ENCODE results near the gene SF3B3.
A peak's percentile ranks its signal among the peaks of the same experiment; 100 is the strongest.
"Not testable (repeated sequence)": the region's sequence is repeated elsewhere in the genome, so short reads cannot be mapped to it uniquely, and the experiment has no call there.

The SF3B3 gene

DNA sequence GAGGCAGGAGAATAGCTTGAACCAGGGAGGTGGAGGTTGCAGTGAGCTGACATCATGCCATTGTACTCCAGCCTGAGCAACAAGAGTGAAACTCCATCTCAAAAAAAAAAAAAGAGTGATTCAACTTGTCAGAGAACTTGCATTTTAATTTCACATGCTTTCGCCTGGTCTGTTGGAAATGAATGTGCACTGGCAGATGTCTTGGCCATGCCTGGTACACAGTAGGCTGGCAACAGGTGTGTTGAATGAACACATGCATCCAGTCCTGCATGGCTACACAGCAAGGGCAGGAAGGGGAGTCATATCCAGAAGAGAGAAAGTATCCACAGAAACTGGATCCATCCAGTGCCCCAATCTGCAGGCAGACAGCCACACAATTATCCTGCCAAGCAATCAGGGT, 11.8 kb upstream of the SF3B3 start:
- no peak for DNase-seq (ENCODE audit: low read depth, low spot score)

DNA sequence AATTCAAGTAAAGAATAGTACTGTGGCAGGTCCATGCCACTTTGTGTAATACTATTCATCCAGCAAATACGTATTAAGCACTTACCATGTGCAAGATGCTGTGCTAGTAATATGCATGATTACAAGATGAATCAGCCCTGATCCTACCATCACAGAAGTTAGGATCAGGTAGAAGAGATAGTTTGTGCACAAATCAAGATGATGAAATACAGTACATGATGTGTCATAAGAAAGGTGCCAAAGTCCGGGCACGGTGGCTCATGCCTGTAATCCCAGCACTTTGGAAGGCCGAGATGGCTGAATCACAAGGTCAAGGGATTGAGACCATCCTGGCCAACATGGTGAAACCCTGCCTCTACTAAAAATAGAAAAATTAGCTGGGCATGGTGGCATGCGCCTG, 11.2 kb upstream of the SF3B3 start:
- DNase-seq (ENCODE audit: low read depth, low spot score) = no peak

DNA sequence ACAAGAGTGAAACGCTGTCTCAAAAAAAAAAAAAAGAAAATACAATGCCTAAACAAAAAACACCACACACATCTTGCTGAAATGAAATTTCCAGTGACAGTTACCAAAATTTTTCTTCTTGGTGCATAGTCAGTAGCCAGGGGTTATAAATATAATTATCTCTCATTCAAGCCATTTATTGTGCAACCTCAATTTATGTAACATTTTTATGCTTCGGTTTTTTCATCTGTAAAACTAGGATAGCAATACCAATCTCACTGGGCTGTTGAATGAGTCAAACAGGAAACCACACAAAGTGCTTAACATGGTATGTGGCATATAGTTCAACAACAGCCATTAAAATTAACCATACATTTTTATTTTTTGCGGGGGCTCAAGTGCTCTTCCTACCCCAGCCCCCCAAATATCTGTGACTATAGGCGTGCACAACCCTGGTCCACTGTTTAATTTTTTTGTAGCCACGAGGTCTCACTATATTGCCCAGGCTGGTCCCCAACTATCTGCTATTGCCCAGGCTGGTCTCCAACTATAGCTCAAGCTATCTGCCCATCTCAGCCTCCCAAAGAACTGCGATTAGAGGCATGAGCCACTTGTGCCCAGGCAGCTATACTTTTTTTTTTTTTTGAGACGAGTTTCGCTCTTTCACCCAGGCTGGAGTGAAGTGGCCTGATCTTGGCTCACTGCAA, 2.9 kb upstream of the SF3B3 start:
- no peak for DNase-seq (ENCODE audit: low read depth, low spot score)

DNA sequence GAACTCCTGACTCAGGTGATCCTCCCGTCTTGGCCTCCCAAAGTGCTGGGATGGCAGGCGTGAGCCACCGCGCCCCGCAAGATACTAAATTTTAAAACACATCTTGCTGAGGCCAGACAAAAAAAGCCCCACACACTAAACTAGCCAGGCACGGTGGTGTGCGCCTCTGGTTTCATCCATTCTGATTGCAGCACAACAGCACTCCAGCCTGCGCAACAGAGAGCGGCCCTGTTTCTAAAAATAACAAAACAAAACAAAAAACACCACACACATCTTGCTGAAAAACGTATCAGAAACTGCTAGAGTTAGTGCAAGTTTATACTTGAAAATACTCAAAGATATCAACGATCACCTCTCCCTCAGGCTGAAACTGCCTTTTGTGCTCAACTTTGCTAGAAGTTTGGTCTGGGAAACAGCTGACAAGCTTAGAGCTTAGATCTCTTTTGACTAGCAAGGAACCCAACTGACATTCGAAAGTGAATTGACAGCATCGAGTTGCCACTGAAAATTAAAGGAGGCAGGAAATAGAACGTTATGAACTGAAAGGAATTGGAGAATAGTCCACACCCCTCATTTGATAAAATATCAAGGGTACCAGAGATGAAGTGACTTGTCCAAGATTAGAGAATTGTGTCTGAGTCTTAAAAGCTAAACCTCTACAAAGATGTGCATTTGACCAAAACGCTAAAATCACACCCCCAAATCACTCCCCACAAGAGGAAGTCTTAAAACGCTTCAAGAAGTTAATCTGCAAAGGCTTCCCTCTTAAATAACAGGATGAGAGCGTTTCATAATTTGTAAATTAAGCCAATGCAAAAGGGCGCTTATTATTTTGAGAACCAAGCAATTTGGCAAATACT, 1.2 kb upstream of the SF3B3 start:
- no peak for DNase-seq (ENCODE audit: low read depth, low spot score)

DNA sequence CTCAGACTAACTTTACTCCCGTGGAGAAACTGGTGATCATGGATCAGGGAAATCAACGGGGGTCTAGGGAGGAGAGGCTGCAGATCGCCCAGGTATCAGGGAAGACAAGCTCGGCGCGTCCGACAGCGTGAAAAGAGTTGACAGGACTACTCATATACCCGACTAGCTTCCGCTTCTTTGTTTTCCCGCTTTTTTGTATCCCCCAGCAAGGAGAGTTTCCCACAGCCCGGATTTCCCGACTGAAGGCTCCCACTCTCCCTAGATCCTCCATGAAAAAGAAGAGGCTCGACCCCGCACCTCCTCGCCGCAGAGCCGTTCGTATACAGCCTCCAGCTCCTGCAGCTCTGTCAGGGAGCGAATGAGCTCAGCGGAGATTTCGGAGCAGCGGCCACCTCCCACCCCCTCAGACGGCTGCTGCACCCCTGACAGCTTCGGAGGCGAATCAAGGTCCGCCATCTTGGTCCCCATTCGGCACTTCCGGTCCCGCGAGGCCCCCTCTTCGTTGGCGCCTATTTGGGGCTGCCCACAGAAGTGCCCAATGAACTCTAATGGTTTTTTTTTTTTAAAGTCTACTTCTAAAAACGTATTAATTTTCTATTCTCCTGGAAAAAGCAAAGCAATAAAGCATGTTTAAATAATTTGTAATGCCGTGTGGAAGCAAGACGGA, 407 bp upstream of the SF3B3 start, which contains the start of gene COG4:
Gene COG4, minus strand, starts transcription at position 479 of the 667 bp plus-strand sequence. Its CDS starts 11 bp downstream, at position 468.
- DNase-seq (ENCODE audit: low read depth, low spot score) = peak; percentile 84

DNA sequence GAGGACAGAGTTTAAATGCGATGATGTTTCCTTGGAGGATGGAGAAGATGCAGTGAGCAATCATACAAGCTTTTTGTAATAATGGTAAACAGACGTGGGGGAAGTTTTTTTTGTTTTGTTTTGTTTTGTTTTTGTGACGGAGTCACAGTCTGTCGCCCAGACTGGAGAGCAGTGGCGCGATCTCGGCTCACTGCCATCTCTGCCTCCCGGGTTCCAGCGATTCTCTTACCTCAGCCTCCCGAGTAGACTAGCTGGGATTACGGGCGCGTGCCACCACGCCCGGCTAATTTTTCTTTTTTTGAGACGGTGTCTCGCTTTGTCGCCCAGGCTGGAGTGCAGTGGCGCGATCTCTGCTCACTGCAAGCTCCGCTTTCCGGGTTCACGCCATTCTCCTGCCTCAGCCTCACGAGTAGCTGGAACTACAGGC, 796 bp downstream of the SF3B3 start:
- DNase-seq (ENCODE audit: low read depth, low spot score) = not testable (repeated sequence)

DNA sequence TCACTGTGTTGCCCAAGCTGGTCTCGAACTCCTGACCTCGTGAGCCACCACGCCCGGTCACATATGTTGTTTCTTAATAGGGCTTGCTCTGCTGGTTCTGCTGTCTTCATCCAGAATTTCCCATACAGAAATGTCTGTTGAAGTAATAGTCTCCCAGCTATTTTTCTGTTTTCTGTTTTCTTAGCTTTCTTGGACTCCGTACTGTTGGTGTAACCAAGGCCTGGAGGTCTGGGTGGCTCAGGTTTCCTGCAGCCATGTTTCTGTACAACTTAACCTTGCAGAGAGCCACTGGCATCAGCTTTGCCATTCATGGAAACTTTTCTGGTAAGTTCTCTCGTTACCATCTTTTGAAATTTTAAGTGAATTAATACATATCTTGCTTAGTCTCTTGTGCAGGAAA, 2.8 kb downstream of the SF3B3 start:
- no peak for DNase-seq (ENCODE audit: low read depth, low spot score)

DNA sequence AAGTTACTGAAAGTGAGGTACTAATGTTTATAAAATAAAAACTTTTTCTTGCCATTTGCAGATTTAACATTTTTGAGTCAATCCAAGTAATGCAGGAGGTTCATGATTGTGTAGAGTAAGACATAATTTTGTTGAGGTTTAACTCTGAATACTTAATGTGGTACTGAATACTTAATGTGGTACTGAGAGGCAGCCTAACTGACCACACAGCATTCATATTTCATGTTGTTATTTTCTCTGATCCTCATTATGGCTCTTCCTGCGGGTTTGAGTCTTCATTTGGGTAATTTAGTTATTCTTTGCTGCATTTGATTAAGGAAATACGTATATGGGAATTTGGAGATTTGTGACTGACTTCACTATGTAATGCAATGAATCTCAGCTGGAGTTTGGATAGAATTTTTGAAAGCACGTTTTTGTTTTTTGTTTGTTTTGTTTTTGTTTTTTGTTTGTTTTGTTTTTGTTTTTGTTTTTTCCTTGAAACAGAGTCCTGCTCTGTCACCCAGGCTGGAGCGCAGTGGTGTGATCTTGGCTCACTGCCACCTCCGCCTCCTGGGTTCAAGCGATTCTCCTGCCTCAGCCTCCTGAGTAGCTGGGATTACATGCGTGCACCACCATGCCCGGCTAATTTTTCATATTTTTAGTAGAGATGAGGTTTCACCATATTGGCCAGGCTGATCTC, 3.8 kb downstream of the SF3B3 start:
- no peak for DNase-seq (ENCODE audit: low read depth, low spot score)

DNA sequence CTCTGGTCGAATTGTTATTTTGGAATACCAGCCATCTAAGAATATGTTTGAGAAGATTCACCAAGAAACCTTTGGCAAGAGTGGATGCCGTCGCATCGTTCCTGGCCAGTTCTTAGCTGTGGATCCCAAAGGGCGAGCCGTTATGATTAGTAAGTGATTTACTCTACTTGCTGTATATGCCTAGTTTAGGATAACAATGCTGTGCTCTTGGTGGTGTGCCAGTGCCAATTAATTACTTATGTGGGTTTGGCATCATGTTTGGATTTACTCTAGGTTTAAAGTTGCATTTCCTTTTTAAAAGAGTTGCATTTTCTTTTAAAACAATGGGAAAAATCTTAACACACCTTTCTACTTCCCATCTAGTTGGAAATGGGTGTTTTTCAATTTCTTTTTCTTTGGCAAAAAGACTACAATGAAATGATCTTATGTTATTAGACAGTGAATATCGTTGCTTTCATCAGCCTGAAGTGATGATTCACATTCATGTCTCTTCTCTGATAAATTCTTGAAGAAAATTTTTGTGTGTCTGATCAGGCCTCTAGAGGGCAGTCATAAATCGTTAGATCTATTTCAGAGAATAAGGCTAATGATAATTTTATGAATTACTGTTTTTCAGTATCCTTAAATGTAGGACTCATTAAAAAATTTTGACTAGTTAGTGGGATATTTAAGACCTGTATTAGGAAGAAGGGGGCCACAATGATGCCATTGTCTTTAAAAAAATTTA, 5.6 kb downstream of the SF3B3 start:
- DNase-seq (ENCODE audit: low read depth, low spot score) = no peak

DNA sequence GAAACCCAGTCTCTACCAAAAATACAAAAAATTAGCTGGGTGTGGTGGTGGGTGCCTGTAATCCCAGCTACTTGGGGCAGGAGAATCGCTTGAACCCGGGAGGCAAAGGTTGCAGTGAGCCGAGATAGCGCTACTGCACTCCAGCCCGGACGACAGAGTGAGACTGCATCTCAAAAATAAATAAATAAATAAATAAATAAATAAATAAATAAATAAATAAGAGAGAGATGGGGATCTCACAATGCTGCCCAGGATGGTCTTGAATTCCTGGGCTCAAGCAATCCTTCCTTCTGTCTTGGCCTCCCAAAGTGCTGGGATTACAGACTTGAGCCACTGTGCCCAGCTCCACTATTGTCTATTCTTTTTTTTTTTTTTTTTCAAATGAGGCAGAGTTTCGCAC, 6.3 kb downstream of the SF3B3 start:
- not testable (repeated sequence) for DNase-seq (ENCODE audit: low read depth, low spot score)

DNA sequence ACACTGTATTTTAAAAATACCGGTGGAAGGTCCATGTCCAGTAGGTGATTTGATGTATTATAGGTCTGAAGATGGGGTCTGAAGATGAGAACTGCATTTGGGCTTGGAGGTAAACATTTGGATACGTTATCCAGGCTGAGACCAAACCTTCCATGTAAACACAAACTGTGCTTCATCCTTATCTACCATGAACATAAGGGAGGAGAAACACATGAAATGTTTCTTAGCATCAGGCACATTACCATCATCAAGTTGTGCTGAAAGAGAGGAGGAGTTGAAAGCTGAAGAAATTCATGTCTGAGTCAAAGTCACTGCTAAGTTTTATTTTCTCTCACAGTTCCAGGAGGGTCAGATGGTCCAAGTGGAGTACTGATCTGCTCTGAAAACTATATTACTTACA, 11.4 kb downstream of the SF3B3 start:
- no peak for DNase-seq (ENCODE audit: low read depth, low spot score)

DNA sequence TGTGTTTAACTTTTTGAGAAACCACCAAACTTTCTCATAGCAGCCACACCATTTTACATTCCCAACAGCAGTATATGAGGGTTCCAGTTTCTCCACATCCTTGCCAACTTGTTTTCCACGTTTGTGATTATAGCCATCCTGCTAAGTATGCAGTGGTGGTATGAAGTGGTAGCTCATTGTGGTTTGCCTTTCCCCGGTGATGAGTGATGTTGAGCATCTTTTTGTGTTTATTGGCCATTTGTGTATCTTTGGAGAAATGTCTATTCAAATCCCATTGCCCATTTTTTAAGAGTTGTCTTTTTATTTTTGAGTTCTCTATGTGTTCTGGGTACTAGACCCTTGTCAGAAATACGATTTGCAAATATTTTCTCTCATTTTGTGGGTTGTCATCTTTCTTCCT, 17.4 kb downstream of the SF3B3 start:
- DNase-seq (ENCODE audit: low read depth, low spot score) = no peak

DNA sequence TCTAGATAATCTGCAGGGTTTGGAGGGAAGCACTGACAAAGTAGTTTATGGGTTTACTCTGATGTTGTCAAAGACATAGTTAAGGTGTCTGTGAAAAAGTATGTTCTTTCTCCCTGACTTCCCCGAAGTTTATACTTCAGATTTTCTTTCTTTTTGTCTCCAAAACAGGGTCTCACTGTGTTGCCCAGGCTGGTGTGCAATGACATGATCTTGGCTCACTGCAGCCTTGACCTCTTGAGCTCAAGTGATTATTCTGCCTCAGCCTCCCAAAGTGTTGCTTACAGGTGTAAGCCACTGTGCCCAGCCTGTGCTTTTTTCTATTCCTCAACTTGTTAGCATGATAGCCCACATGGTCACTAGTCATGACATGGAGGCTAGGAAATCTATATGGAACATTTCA, 20.9 kb downstream of the SF3B3 start:
- no peak for DNase-seq (ENCODE audit: low read depth, low spot score)

DNA sequence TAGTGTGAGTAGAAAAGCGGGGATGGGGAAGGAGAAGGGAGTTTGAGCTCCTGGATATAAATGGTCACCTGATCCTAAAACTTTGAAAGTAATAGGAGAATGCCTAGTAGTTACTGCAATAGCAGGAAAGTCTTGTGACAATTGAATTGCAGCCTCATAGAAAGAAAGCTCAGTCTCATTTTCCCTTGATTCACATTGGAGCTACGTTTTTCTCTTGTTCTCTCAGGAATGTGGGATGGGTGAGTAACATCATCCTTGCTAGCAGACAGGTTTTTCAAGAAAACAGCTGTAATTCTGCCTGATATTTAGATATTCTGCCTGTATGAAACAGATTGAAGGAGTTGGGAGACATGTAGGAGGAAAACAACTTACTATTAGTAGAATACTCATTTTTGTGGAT, 25.3 kb downstream of the SF3B3 start:
- DNase-seq (ENCODE audit: low read depth, low spot score) = no peak

DNA sequence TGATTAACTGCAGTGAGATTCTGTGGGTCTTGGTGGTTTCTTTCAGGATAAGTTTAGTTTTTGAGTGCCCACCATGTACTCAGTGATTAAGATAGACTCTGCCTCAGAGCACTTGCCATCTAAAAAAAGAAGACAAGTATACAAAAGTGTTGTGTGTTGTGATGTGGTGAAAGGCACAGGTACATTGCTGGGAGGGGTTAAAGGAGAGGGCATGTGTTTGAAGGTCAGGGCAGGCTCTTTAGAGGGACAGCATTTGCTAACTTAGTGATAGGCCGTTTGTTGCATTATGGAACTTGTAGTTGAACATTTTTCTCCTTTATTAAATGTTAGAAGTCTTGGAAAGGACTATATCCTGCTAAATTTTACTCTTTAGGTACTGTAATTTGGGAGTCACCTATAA, 26.5 kb downstream of the SF3B3 start:
- no peak for DNase-seq (ENCODE audit: low read depth, low spot score)

DNA sequence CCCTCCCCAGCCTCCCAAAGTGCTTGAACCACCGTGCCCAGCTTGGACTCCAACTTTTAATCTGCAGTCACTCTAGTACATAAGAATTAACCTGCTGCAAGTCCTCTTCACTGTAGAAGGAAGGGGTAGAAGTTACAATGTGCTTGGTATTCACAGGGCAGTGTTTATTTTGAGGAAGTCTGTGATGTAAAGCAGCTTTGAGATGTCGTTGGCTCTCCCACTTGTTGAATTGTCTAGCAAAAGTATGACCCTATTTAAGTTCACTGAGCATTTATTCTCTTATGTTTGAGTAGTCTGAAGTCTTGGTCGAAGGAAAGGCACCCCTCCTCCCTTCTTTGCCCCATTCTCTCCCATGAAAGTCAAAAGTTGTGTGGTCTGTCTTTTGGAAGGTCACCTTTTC, 28.2 kb downstream of the SF3B3 start:
- no peak for DNase-seq (ENCODE audit: low read depth, low spot score)

DNA sequence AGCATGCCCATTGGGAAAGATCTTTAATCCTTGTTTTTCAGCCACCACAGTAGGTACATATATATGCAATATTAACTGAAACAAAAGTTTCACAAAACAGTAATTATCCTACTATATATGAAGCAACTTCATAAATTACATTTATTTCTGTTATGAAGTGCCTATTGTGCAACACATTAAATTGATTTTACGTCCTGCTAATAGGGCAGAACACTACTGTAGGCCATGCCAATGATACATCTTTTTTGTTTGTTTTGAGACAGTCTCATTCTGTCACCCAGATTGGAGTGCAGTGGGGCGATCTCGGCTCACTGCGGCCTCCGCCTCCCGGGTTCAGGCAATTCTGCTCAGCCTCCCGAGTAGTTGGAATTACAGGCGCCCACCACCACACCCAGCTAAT, 29.1 kb downstream of the SF3B3 start:
- no peak for DNase-seq (ENCODE audit: low read depth, low spot score)

DNA sequence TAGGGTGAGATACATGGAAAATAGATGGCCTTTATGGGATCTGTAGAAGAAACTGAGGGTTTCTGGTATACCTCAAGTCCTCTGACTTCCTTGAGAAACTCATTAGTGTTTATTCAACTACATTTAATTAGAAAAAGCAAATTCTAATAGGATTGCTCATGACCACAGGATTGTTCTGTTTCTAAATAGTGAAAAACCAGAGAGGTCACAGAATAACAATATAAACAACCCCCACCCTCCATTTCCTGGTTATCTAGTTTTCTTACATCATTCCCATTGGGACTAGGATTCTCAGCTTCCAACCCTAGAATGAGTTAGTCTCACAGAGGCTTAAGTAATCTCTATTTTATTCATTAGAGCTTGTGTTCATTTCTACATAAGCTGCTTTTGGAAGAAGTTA, 30.0 kb downstream of the SF3B3 start:
- no peak for DNase-seq (ENCODE audit: low read depth, low spot score)

DNA sequence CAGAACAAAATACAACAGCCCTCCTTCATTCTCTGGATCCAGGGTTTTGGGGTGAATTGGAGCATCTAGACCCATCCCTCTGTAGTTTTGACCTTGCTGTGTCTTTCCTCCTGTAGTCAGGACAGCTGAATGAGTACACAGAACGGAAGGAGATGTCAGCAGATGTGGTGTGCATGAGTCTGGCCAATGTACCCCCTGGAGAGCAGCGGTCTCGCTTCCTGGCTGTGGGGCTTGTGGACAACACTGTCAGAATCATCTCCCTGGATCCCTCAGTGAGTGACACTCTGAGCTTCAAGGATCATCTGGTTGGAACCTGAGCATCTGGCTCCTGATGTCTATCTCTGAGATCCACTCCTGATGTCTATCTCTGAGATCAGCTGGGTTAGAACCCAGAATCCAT, 32.4 kb downstream of the SF3B3 start:
- no peak for DNase-seq (ENCODE audit: low read depth, low spot score)

DNA sequence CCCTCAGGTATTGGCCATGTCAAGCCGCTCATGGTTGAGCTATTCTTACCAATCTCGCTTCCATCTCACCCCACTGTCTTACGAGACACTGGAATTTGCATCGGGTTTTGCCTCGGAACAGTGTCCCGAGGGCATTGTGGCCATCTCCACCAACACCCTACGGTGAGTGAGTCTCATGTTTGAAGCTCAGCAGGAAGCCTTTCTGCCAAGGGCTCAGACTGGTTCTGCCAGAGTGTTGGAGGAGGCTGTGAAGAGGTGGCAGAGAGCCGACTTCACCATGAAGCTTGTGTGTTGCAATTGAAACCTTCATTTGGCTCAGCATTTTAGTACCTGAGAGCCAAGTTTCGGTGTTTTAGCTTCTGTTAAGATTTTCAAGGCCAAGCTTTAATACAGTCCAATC, 38.0 kb downstream of the SF3B3 start:
- no peak for DNase-seq (ENCODE audit: low read depth, low spot score)

DNA sequence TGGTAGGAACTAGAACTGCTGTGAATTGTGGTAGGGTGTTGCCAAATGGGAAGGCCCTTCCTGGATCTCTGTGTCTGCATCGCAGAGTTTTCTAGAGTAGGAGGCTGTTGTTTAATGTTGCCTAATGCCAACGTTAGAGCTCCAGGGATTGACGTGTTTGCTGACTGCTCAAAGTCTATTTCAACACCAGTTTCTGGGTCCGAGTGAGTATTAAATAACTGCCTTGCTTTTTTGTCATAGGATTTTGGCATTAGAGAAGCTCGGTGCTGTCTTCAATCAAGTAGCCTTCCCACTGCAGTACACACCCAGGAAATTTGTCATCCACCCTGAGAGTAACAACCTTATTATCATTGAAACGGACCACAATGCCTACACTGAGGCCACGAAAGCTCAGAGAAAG, 40.0 kb downstream of the SF3B3 start:
- DNase-seq (ENCODE audit: low read depth, low spot score) = no peak

Measured in activated naive CD8-positive, alpha-beta T cell treated with anti-CD3 and anti-CD28 coated beads, Interleukin-2, amount 50 U/mL, for 16 hours (primary cell).